ENCODE measurements around the gene C11orf65.
"Not testable (repeated sequence)": the region's sequence is repeated elsewhere in the genome, so short reads cannot be mapped to it uniquely, and the experiment has no call there.

C11orf65 gene

GRCh38 chr11:108468478-108468864, 1.1 kb upstream of the C11orf65 start:
- peak in 2 of 4 experiments; percentile 42 to 56 for DNase-seq

- DNase-seq: no peak
Measured at GRCh38 chr11:108466405-108466804, 924 bp downstream of the C11orf65 start.

GRCh38 chr11:108453207-108453835, 14.0 kb downstream of the C11orf65 start:
- no peak for DNase-seq

GRCh38 chr11:108441445-108441844, 25.9 kb downstream of the C11orf65 start:
- not testable (repeated sequence) for DNase-seq

GRCh38 chr11:108436594-108436993, 30.7 kb downstream of the C11orf65 start:
- DNase-seq: no peak

- DNase-seq: no peak
Measured at GRCh38 chr11:108435066-108435465, 32.3 kb downstream of the C11orf65 start.

- no peak for DNase-seq
Measured at GRCh38 chr11:108432783-108433182, 34.5 kb downstream of the C11orf65 start.

- no peak for DNase-seq
Measured at GRCh38 chr11:108431997-108432396, 35.3 kb downstream of the C11orf65 start.

- no peak for DNase-seq
Measured at GRCh38 chr11:108431370-108431769, 36.0 kb downstream of the C11orf65 start.

GRCh38 chr11:108417551-108417950, 49.8 kb downstream of the C11orf65 start:
- peak in 3 of 4 experiments; percentile 5 to 40 (median 22) for DNase-seq

- DNase-seq: no peak
Measured at GRCh38 chr11:108414958-108415357, 52.4 kb downstream of the C11orf65 start.

GRCh38 chr11:108405706-108406105, 61.6 kb downstream of the C11orf65 start:
- peak in 1 of 4 experiments; percentile 3 for DNase-seq

- no peak for DNase-seq
Measured at GRCh38 chr11:108403052-108403451, 64.3 kb downstream of the C11orf65 start.

- DNase-seq: no peak
Measured at GRCh38 chr11:108402241-108402640, 65.1 kb downstream of the C11orf65 start.

- no peak for DNase-seq
Measured at GRCh38 chr11:108398439-108398838, 68.9 kb downstream of the C11orf65 start.

- DNase-seq: not testable (repeated sequence)
Measured at GRCh38 chr11:108396672-108397071, 70.7 kb downstream of the C11orf65 start.

- DNase-seq: no peak
Measured at GRCh38 chr11:108394744-108395284, 72.5 kb downstream of the C11orf65 start.

GRCh38 chr11:108393046-108393445, 74.3 kb downstream of the C11orf65 start:
- peak in 3 of 4 experiments; percentile 13 to 51 (median 46) for DNase-seq

GRCh38 chr11:108392353-108392752, 75.0 kb downstream of the C11orf65 start:
- DNase-seq: peak; percentile 19 to 55 (median 36)

GRCh38 chr11:108388576-108388975, 78.8 kb downstream of the C11orf65 start:
- DNase-seq: no peak

- not testable (repeated sequence) for DNase-seq
Measured at GRCh38 chr11:108373505-108373904, 93.8 kb downstream of the C11orf65 start.

- no peak for DNase-seq
Measured at GRCh38 chr11:108370990-108371389, 96.3 kb downstream of the C11orf65 start.

GRCh38 chr11:108370315-108370714, 97.0 kb downstream of the C11orf65 start:
- DNase-seq: no peak

GRCh38 chr11:108369064-108369463, 98.3 kb downstream of the C11orf65 start:
- no peak for DNase-seq

- no peak for DNase-seq
Measured at GRCh38 chr11:108368134-108368533, 99.2 kb downstream of the C11orf65 start.

Measured in suppressor macrophage (primary cell).